ENCODE measurements around the gene PLXNA4.

The PLXNA4 gene

DNA sequence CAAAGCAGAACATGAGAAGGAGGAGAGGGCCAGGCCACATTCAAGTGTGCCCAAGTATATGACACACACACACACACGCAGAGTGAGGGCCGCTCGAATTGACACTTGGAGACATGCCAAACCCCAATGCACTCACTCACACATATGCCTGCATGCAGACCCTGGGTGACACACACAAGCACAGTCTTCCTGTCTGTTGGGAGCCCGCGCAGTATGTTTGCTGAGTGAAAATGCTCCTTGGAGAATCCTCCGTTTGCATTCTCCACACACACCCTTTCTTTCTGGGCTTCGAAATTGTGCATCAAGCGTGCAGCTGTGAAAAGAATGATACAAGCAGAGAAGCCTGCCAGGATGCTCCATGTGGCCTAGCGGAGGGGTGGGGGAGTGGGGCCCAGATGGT is 120.9 kb downstream of the PLXNA4 start:
- H3K27ac ChIP-seq (ENCODE audit: low read depth, low read length) = no peak overlapping the region
- H3K9ac ChIP-seq (ENCODE audit: low read depth, low read length) = no peak overlapping the region
- no peaks in the 10 kb centered on the region for H3K9me3 ChIP-seq (ENCODE audit: control insufficient read depth, insufficient read depth, low read length)
- no peaks in the 10 kb centered on the region for H3K36me3 ChIP-seq (ENCODE audit: control insufficient read depth, insufficient read depth, low read length)
- no peaks in the 10 kb centered on the region for H3K27me3 ChIP-seq (ENCODE audit: control insufficient read depth, insufficient read depth, low read length)
- H3K4me1 ChIP-seq (ENCODE audit: control insufficient read depth, insufficient read depth, low read length) = 0 out of 2 replicates have a peak, but pooled peaks cover 2% of the 10 kb centered on the region
- no peak overlapping the region for H3K4me3 ChIP-seq (ENCODE audit: low read depth, low read length)

DNA sequence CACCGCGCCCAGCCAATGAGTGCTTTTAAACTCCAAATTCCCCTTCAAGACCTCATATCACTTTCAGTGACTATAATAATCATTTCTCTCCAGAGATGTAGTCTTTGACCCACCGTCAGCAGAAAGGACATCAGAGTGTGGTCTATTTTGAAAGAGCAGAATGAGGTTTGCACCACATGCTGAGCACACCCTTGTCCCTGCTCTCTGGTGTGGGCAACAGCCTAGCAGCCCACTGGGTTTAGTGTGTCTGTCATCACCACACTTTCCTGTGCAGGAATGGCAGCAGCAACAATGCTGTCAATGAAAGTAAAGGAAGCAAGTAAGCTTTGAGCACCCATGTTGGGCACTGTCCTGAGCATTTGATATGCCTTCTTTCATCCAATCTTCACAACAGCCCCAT is 122.4 kb downstream of the PLXNA4 start:
- Histone ChIP-seq H3K27ac (ENCODE audit: low read depth, low read length) (no peak overlapping the region), H3K36me3 (ENCODE audit: control insufficient read depth, insufficient read depth, low read length) (no peaks in the 10 kb centered on the region), H3K9me3 (ENCODE audit: control insufficient read depth, insufficient read depth, low read length) (no peaks in the 10 kb centered on the region), H3K27me3 (ENCODE audit: control insufficient read depth, insufficient read depth, low read length) (no peaks in the 10 kb centered on the region), H3K4me1 (ENCODE audit: control insufficient read depth, insufficient read depth, low read length) (0 out of 2 replicates have a peak, but pooled peaks cover 2% of the 10 kb centered on the region), H3K9ac (ENCODE audit: low read depth, low read length) (no peak overlapping the region), H3K4me3 (ENCODE audit: low read depth, low read length) (no peak overlapping the region)

DNA sequence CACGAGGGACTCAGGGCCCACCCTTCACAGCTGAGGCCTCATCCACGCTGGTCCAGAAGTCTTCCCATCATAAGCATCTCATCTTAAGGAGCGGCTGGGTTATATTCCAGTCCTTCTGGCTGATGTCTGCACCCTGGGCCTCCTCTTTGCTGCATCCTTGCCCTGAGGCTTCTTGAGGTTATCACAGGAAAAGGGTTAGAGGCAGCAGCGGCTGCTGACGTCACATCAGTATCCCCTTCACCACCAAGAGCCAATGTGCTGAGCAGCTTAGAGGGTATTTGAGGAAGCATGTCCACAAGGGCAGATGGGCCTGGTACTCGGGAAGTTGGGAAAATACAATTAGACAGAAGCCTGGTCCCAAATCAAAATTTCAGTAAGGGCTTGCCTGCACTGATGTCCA is 125.1 kb downstream of the PLXNA4 start:
- Histone ChIP-seq H3K27ac (ENCODE audit: low read depth, low read length) (no peak overlapping the region), H3K9ac (ENCODE audit: low read depth, low read length) (no peak overlapping the region), H3K36me3 (ENCODE audit: control insufficient read depth, insufficient read depth, low read length) (no peaks in the 10 kb centered on the region), H3K9me3 (ENCODE audit: control insufficient read depth, insufficient read depth, low read length) (no peaks in the 10 kb centered on the region), H3K27me3 (ENCODE audit: control insufficient read depth, insufficient read depth, low read length) (no peaks in the 10 kb centered on the region), H3K4me3 (ENCODE audit: low read depth, low read length) (no peak overlapping the region), H3K4me1 (ENCODE audit: control insufficient read depth, insufficient read depth, low read length) (peaks cover 8% of the 10 kb centered on the region; the same call in 1 of the 2 replicates)

DNA sequence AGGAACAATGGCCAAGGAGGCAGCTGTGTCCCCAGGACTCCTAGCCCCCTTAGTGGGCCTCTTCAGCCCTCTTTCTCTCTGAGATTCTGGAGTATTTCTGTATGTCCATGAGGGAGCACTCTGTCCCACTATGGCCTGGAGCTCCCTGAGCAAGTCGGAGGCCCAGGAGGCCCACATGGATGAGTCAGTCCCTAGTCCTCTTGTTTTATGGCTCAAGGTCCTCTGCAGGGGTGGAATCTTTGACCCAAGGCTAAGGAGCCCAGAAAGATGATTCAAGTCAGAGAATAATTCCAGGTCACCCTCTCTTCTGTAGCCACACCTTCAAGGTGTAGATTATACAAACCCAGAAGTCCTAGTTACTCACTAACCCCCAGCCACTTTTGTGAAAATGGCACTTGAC is 125.6 kb downstream of the PLXNA4 start:
- H3K36me3 ChIP-seq (ENCODE audit: control insufficient read depth, insufficient read depth, low read length) = no peaks in the 10 kb centered on the region
- H3K4me1 ChIP-seq (ENCODE audit: control insufficient read depth, insufficient read depth, low read length) = peaks cover 8% of the 10 kb centered on the region; the same call in 1 of the 2 replicates
- H3K27ac ChIP-seq (ENCODE audit: low read depth, low read length) = no peak overlapping the region
- no peaks in the 10 kb centered on the region for H3K27me3 ChIP-seq (ENCODE audit: control insufficient read depth, insufficient read depth, low read length)
- no peak overlapping the region for H3K9ac ChIP-seq (ENCODE audit: low read depth, low read length)
- H3K4me3 ChIP-seq (ENCODE audit: low read depth, low read length) = no peak overlapping the region
- H3K9me3 ChIP-seq (ENCODE audit: control insufficient read depth, insufficient read depth, low read length) = no peaks in the 10 kb centered on the region

DNA sequence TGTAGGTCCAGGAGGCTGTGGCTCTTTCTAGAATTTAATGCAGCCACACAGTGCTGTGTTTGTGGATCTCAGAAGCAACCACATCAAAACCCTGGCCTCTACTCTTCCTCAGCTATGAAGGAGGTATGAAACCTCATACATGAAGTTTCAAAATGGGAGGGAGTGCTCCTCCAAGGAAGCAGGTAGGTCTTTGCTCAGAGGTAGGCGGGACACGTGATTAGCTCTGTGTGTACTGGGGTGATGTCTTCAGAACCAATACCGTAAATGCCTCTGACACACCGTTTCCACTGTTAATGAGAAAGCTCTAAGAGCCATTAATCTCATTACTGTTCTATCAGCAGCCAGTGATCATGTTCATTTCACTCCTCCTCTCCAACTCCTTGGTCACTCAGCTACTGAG is 126.1 kb downstream of the PLXNA4 start:
- H3K36me3 ChIP-seq (ENCODE audit: control insufficient read depth, insufficient read depth, low read length) = no peaks in the 10 kb centered on the region
- H3K9me3 ChIP-seq (ENCODE audit: control insufficient read depth, insufficient read depth, low read length) = no peaks in the 10 kb centered on the region
- no peak overlapping the region for H3K9ac ChIP-seq (ENCODE audit: low read depth, low read length)
- no peak overlapping the region for H3K4me3 ChIP-seq (ENCODE audit: low read depth, low read length)
- H3K4me1 ChIP-seq (ENCODE audit: control insufficient read depth, insufficient read depth, low read length) = peaks cover 8% of the 10 kb centered on the region; the same call in 1 of the 2 replicates
- H3K27me3 ChIP-seq (ENCODE audit: control insufficient read depth, insufficient read depth, low read length) = no peaks in the 10 kb centered on the region
- H3K27ac ChIP-seq (ENCODE audit: low read depth, low read length) = no peak overlapping the region

DNA sequence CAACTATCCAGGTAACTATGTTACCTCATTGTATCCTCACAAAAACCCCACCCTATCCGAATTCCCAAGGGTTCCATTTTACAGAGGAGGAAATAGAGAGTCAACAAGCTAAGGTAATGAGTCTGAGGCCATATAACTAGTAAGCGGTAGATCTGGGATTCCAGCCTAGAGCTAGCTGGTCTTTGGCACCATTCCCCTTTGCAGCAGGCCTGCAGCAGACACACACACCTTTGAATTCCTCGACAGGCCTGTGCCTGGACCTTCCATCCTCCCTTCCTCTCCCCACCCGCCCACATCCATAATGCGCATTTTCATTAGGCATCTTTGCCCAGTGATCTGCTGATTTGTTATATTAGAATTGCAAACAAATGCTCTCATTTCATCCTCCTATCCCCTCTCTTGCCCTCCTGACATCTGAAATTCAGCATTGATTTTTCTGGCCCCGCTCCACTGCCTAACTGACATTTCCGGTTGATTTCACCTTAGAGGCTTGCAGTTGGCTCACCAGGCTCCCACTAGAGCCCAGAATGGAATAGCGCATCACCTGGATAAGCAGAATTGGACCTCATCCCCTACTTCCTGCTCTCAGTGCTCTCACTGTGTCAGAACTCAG is 129.5 kb downstream of the PLXNA4 start:
- Histone ChIP-seq H3K4me1 (ENCODE audit: control insufficient read depth, insufficient read depth, low read length) (peaks cover 8% of the 10 kb centered on the region), H3K9me3 (ENCODE audit: control insufficient read depth, insufficient read depth, low read length) (no peaks in the 10 kb centered on the region), H3K27me3 (ENCODE audit: control insufficient read depth, insufficient read depth, low read length) (no peaks in the 10 kb centered on the region), H3K4me3 (ENCODE audit: low read depth, low read length) (no peak overlapping the region), H3K9ac (ENCODE audit: low read depth, low read length) (no peak overlapping the region), H3K36me3 (ENCODE audit: control insufficient read depth, insufficient read depth, low read length) (no peaks in the 10 kb centered on the region), H3K27ac (ENCODE audit: low read depth, low read length) (no peak overlapping the region)

DNA sequence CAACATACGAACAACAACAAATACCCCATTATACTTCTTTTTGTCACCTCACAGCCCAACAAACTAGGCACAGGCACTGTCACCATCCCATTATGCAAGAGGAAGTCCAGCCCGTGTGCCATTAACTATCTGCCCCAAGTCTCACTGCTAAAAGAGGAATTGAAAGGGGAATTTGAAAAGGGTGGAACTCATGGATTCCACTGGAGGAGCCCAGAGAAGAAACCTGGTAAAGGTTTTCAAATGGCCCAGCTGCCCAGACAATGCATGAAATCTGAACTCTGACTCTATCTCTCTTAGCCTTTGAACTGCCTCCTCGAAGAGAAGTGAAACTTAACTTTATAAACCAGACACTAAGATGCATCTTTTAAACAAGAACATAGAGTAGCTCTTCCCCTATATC is 130.0 kb downstream of the PLXNA4 start:
- H3K9me3 ChIP-seq (ENCODE audit: control insufficient read depth, insufficient read depth, low read length) = no peaks in the 10 kb centered on the region
- H3K4me1 ChIP-seq (ENCODE audit: control insufficient read depth, insufficient read depth, low read length) = peaks cover 8% of the 10 kb centered on the region
- no peaks in the 10 kb centered on the region for H3K36me3 ChIP-seq (ENCODE audit: control insufficient read depth, insufficient read depth, low read length)
- H3K4me3 ChIP-seq (ENCODE audit: low read depth, low read length) = no peak overlapping the region
- H3K27me3 ChIP-seq (ENCODE audit: control insufficient read depth, insufficient read depth, low read length) = no peaks in the 10 kb centered on the region
- H3K27ac ChIP-seq (ENCODE audit: low read depth, low read length) = no peak overlapping the region
- no peak overlapping the region for H3K9ac ChIP-seq (ENCODE audit: low read depth, low read length)

DNA sequence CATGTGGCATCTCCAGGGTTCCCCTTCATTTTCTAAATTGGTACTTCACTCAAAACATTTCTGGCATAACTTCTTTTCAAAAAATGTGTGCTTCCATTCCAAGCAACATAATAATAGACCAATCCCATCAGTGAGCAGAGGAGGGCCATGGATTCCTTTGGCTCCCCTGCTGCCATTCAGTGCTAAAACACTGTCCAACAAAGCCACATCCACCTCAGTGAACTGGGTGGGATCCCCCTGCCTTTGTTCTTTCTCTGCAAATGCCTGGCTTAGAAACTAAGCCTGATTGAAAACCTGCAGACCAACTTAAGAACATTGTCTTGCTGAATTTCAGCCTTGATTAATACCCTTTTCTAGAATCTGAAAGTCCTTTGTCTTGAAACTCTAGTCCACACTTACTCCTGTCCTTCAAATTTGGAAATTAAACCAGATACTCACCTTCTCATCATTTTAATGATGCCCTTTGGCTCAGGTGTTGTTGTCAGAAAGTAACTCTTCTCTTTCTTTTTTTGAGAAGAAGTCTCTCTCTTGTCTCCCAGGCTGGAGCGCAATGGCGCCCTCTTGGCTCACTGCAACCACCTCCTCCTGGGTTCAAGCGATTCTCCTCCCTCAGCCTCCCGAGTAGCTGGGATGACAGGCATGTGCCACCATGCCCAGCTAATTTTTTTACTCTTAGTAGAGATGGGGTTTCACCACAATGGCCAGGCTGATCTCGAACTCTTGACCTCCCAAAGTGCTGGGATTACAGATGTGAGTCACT is 132.3 kb downstream of the PLXNA4 start:
- Histone ChIP-seq H3K9ac (ENCODE audit: low read depth, low read length) (no peak overlapping the region), H3K4me1 (ENCODE audit: control insufficient read depth, insufficient read depth, low read length) (peaks cover 8% of the 10 kb centered on the region), H3K27ac (ENCODE audit: low read depth, low read length) (no peak overlapping the region), H3K27me3 (ENCODE audit: control insufficient read depth, insufficient read depth, low read length) (no peaks in the 10 kb centered on the region), H3K4me3 (ENCODE audit: low read depth, low read length) (no peak overlapping the region), H3K9me3 (ENCODE audit: control insufficient read depth, insufficient read depth, low read length) (no peaks in the 10 kb centered on the region), H3K36me3 (ENCODE audit: control insufficient read depth, insufficient read depth, low read length) (no peaks in the 10 kb centered on the region)

DNA sequence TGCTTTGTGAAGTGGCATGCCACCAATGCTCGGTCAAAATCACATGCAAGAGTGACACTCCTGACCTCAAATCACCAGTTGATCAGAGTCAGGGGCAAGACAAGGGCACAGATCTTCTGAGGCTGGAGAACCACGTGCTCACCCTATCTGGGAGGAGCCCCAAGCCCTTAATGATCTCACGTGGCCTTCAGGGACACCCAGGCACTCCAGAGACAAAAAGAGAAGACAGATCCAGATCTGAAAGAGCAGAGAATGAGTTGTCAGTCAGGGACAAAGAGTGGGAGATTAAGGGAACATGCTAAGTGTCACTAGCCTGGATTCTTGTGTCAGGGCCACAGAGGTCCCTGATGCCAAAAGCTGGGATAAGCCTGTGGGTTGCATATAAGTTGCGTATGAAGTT is 134.3 kb downstream of the PLXNA4 start:
- H3K27me3 ChIP-seq (ENCODE audit: control insufficient read depth, insufficient read depth, low read length) = no peaks in the 10 kb centered on the region
- peaks cover 8% of the 10 kb centered on the region for H3K4me1 ChIP-seq (ENCODE audit: control insufficient read depth, insufficient read depth, low read length)
- no peak overlapping the region for H3K4me3 ChIP-seq (ENCODE audit: low read depth, low read length)
- H3K27ac ChIP-seq (ENCODE audit: low read depth, low read length) = no peak overlapping the region
- H3K36me3 ChIP-seq (ENCODE audit: control insufficient read depth, insufficient read depth, low read length) = no peaks in the 10 kb centered on the region
- no peaks in the 10 kb centered on the region for H3K9me3 ChIP-seq (ENCODE audit: control insufficient read depth, insufficient read depth, low read length)
- H3K9ac ChIP-seq (ENCODE audit: low read depth, low read length) = no peak overlapping the region

DNA sequence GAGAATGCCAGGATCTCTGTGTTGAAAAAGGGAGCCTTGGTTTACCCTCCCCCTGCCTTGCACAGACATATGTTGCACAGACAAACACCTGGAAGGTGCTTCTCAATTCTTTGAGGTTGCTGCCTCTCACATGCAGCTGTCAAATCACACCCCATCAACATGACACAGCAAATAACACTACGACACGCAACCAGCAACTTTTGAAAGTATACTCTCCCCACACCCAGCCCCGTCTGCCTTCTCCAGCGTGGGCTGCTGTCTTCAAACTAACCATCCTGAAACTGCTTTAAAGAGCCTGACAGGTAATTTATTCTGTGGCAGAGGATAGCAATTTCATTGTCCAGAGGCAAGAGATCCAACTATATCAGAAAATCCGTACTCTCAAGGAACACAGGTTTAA is 136.1 kb downstream of the PLXNA4 start:
- Histone ChIP-seq H3K9ac (ENCODE audit: low read depth, low read length) (no peak overlapping the region), H3K4me3 (ENCODE audit: low read depth, low read length) (no peak overlapping the region), H3K36me3 (ENCODE audit: control insufficient read depth, insufficient read depth, low read length) (no peaks in the 10 kb centered on the region), H3K27ac (ENCODE audit: low read depth, low read length) (no peak overlapping the region), H3K4me1 (ENCODE audit: control insufficient read depth, insufficient read depth, low read length) (no peaks in the 10 kb centered on the region; the same call in 1 of the 2 replicates), H3K9me3 (ENCODE audit: control insufficient read depth, insufficient read depth, low read length) (no peaks in the 10 kb centered on the region), H3K27me3 (ENCODE audit: control insufficient read depth, insufficient read depth, low read length) (no peaks in the 10 kb centered on the region)

DNA sequence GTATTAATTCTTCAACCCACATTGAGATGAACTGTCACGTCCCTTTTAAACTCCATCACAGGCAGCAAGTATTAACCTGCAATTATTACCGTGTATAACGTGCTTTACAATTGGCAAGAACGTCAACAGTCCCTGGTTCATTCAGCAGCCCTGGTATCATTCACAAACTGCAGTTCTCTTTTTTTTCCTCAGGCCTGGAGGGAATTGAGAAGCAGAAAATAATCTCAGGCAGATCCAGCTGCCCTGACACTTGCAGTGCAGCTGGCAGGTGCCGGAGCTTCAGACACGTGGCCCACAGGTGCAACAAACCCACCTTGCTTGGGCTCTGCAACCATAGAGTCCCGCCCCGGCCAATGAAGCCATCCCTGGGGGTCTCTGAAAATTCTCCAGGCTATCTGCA is 137.3 kb downstream of the PLXNA4 start:
- H3K4me1 ChIP-seq (ENCODE audit: control insufficient read depth, insufficient read depth, low read length) = no peaks in the 10 kb centered on the region; the same call in 1 of the 2 replicates
- no peaks in the 10 kb centered on the region for H3K9me3 ChIP-seq (ENCODE audit: control insufficient read depth, insufficient read depth, low read length)
- H3K27me3 ChIP-seq (ENCODE audit: control insufficient read depth, insufficient read depth, low read length) = no peaks in the 10 kb centered on the region
- no peaks in the 10 kb centered on the region for H3K36me3 ChIP-seq (ENCODE audit: control insufficient read depth, insufficient read depth, low read length)
- H3K4me3 ChIP-seq (ENCODE audit: low read depth, low read length) = no peak overlapping the region
- no peak overlapping the region for H3K27ac ChIP-seq (ENCODE audit: low read depth, low read length)
- H3K9ac ChIP-seq (ENCODE audit: low read depth, low read length) = no peak overlapping the region
